ENCODE data around the gene COG7. TPM values are rescaled to one million over a fixed set of nuclear protein-coding genes. Genes with fewer than 3 reads are reported as not detected.
"Not testable (repeated sequence)": the region's sequence is repeated elsewhere in the genome, so short reads cannot be mapped to it uniquely, and the experiment has no call there.

COG7 gene
- total RNA-seq, 1 donor from 2014 or later: 14.4 TPM

- intact Hi-C loops (cut with DNase I): no loop called here
- DNase-seq (ENCODE audit: low spot score): no peak
These were observed 28.6 kb downstream of the COG7 start for GRCh38 chr16:23424292-23424958.

- peak; percentile 83 for DNase-seq (ENCODE audit: low spot score)
- intact Hi-C loops (cut with DNase I): no loop called here
These were observed 29.4 kb downstream of the COG7 start for GRCh38 chr16:23423496-23424049.

GRCh38 chr16:23420011-23420410 lies 33.0 kb downstream of the COG7 start:
- intact Hi-C loops (cut with DNase I): no loop called here
- DNase-seq (ENCODE audit: low spot score): no peak

- intact Hi-C loops (cut with DNase I): no loop called here
- no peak for DNase-seq (ENCODE audit: low spot score)
These were observed 36.2 kb downstream of the COG7 start for GRCh38 chr16:23416816-23417215.

GRCh38 chr16:23414731-23415130 lies 38.3 kb downstream of the COG7 start:
- intact Hi-C loops (cut with DNase I): no loop called here

GRCh38 chr16:23410176-23410575 lies 42.8 kb downstream of the COG7 start:
- intact Hi-C loops (cut with DNase I): no loop called here

More at GRCh38 chr16:23414731-23415130, 38.3 kb downstream of the COG7 start:
- DNase-seq (ENCODE audit: low spot score): no peak

GRCh38 chr16:23409522-23409921 lies 43.5 kb downstream of the COG7 start:
- DNase-seq (ENCODE audit: low spot score): no peak
- intact Hi-C loops (cut with DNase I): loop anchor here (10.0 kb wide), 1 partner anchor 225 kb away; the partner anchor contains the start of gene SCNN1G

More at GRCh38 chr16:23410176-23410575, 42.8 kb downstream of the COG7 start:
- no peak for DNase-seq (ENCODE audit: low spot score)

GRCh38 chr16:23408823-23409298 lies 44.1 kb downstream of the COG7 start:
- DNase-seq (ENCODE audit: low spot score): no peak
- intact Hi-C loops (cut with DNase I): loop anchor here (10.0 kb wide), 1 partner anchor 224 kb away; the partner anchor contains the start of gene SCNN1G

- intact Hi-C loops (cut with DNase I): loop anchor here (10.0 kb wide), 1 partner anchor 224 kb away; the partner anchor contains the start of gene SCNN1G
These were observed 44.7 kb downstream of the COG7 start for GRCh38 chr16:23408242-23408822.

GRCh38 chr16:23407436-23408127 lies 45.4 kb downstream of the COG7 start:
- DNase-seq (ENCODE audit: low spot score): no peak
- intact Hi-C loops (cut with DNase I): loop anchor here (10.0 kb wide), 1 partner anchor 223 kb away; the partner anchor contains the start of gene SCNN1G

More at GRCh38 chr16:23408242-23408822, 44.7 kb downstream of the COG7 start:
- DNase-seq (ENCODE audit: low spot score): no peak

- intact Hi-C loops (cut with DNase I): loop anchor here (10.0 kb wide), 1 partner anchor 222 kb away; the partner anchor contains the start of gene SCNN1G
- DNase-seq (ENCODE audit: low spot score): no peak
These were observed 46.3 kb downstream of the COG7 start for GRCh38 chr16:23406546-23407240.

GRCh38 chr16:23406024-23406423 lies 47.0 kb downstream of the COG7 start:
- DNase-seq (ENCODE audit: low spot score): no peak
- intact Hi-C loops (cut with DNase I): loop anchor here (10.0 kb wide), 1 partner anchor 221 kb away; the partner anchor contains the start of gene SCNN1G

- intact Hi-C loops (cut with DNase I): loop anchor here (10.0 kb wide), 1 partner anchor 219 kb away; the partner anchor contains the start of gene SCNN1G
These were observed 49.4 kb downstream of the COG7 start for GRCh38 chr16:23403547-23403946.

GRCh38 chr16:23402100-23402499 lies 50.9 kb downstream of the COG7 start:
- intact Hi-C loops (cut with DNase I): loop anchor here (10.0 kb wide), 1 partner anchor 217 kb away; the partner anchor contains the start of gene SCNN1G
- DNase-seq (ENCODE audit: low spot score): no peak

More at GRCh38 chr16:23403547-23403946, 49.4 kb downstream of the COG7 start:
- no peak for DNase-seq (ENCODE audit: low spot score)

GRCh38 chr16:23401139-23401538 lies 51.9 kb downstream of the COG7 start:
- no peak for DNase-seq (ENCODE audit: low spot score)
- intact Hi-C loops (cut with DNase I): loop anchor here (10.0 kb wide), 1 partner anchor 216 kb away; the partner anchor contains the start of gene SCNN1G

GRCh38 chr16:23400447-23400846 lies 52.5 kb downstream of the COG7 start:
- not testable (repeated sequence) for DNase-seq (ENCODE audit: low spot score)
- intact Hi-C loops (cut with DNase I): loop anchor here (10.0 kb wide), 1 partner anchor 216 kb away; the partner anchor contains the start of gene SCNN1G

- DNase-seq (ENCODE audit: low spot score): no peak
- intact Hi-C loops (cut with DNase I): no loop called here
These were observed 53.8 kb downstream of the COG7 start for GRCh38 chr16:23398987-23399805.

- intact Hi-C loops (cut with DNase I): no loop called here
- no peak for DNase-seq (ENCODE audit: low spot score)
These were observed 55.5 kb downstream of the COG7 start for GRCh38 chr16:23397464-23397863.

Measured in cardiac septum (tissue), 1 donor.